Inflammatory macrophage treated with lipopolysaccharide for 1 hour (primary cell): ENCODE measurements around the gene LCMT1.

Experiments used
- DNase-seq, 2 donors: peaks; one replicate each; pipeline ENCODE4 v3.0.0-alpha.2; 2020 to 2022

Gene LCMT1

DNA sequence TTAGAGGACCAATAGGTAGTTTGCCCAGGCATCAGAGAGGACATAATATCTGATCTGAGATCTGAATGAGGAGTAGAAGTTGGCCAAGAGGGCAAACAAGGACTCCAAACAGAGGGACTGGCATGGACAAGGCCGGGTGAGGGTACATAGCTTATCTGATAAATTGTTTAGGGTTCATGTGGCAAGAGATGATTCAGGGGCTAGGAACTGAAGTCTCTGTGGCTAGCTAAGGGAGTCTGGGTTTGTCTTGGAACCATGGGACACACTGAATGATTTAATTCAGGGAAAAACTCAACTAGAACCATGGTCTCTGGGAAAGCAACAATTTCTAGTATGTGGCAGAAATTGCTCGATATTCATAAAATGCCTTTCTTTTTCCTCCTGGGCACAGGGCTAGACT, 101.1 kb downstream of the LCMT1 start:
- no peak for DNase-seq

DNA sequence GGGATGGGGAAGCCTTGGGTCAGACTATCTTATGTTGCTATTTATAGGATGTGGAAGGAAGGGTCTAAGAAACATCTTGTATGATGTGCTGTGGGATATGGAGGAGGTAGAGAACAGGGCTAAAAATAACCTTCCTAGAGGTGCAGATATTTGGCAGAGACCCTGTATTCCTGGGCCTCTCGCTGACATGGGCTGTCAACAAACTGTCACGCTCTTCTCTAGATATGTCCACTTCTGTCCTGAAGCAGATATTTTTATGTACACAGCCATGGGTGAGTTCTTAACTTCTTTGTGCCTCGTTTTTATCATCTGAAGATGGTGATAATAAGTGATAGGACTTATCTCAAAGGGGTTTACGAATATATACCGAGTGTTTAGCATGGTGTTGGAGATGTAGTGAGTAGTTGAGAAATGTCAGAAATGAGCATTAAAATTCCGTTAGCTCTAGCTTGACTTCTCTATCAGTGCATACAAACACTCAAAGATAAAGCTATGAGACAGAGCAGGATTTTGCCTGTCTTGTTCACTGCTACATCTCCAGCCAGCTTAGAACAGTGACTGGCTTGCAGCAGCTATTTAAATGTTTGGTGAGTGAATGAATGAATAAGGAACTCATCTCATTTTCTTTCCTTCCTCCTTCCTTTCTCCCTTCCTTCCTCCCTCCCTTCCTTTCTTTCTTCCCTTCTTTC, 102.3 kb downstream of the LCMT1 start:
- no peak for DNase-seq

DNA sequence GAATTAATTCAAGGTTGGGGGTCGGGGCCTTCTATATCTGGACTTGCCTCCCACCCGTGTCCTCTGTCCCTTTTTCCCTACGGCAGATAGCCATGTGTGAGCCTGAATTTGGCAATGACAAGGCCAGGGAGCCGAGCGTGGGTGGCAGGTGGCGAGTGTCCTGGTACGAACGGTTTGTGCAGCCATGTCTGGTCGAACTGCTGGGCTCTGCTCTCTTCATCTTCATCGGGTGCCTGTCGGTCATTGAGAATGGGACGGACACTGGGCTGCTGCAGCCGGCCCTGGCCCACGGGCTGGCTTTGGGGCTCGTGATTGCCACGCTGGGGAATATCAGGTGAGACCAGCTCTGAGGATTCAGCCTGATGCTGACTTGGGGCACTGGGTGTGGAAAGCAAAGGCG, 105.6 kb downstream of the LCMT1 start:
- no peak for DNase-seq

DNA sequence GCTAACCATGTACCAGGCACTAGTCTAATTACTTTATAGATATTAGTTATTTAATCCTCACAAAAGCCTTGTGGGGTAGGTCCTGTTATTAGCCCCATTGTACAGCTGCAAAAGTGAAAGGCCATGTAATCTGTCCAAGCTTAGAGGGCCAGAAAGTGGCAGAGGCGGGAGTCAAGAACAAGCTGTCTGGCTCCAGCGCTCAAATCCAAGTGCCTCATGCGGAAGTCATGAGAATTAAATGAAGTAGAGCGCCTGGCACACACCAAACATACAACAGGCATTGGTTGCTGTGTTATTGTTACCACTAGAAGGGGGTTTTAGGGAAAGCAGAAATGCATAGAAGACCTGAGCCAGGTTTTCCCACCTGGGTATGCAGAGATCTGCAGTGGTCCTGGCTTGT, 106.4 kb downstream of the LCMT1 start:
- no peak for DNase-seq

DNA sequence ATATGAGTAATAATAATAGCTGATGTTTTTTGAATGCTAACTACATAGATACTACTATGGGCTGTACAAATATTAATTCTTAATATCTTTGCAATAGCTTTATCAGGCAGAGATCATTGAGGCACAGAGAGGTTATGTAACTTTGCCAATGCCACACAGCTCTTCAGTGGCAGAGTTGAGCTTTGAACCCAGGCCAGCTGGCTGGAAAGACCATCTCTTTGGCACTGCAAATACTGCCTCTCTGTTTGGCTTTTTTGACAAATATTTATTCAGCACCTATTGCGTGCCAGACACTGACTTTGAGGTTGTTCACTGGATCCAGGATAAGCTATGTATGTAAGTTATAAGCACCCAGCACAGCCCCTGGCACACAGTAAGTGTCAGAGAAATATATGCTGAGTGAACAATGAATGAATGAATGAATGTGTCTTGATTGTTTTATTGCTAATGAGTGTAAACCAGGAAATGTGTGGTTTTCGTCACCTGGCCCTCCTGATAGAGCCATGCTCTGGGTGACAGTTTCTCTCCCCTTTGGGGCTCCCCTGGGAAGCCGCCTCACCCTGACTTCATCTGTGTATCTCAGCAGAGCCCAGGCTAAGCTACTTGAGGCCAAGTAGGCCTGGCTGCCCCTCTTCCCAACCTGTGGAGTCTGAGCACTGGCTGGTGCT, 107.7 kb downstream of the LCMT1 start:
- DNase-seq: no peak

DNA sequence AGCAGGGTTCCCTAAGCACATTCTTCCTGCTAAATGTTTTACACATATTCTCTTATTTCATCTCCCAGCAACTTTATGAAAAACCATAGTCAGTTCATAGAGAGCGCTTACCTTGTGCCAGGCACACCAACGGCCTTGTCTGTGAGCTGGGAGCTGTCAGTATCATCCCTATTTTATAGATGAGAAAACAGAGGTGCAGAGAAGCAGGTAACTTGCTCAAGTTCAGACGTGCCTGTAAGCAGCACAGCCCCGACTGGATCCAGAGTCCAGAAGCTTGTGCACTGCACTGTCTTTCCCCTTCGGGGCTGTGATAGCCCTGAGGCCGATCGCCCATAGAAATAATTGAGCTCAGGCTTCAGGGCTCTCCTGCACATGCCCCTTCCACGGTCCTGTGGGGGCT, 111.4 kb downstream of the LCMT1 start:
- no peak for DNase-seq

DNA sequence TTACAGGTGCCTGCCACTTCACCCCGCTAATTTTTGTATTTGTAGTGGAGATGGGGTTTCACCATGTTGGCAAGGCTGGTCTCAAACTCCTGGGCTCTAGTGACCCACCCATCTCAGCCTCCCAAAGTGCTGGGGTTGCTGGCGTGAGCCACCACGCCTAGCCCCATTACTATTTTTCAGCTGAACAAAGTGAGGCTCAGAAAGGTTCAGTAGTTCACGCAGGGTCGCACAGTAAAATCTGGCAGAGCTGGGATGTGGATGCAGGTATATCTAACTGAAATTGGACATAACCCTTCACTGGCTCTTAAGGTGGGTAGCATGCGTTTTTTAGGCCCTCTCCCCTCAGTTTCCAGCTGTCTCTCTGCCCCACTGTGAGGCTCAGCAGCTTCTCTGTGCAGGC, 112.4 kb downstream of the LCMT1 start:
- DNase-seq: no peak

DNA sequence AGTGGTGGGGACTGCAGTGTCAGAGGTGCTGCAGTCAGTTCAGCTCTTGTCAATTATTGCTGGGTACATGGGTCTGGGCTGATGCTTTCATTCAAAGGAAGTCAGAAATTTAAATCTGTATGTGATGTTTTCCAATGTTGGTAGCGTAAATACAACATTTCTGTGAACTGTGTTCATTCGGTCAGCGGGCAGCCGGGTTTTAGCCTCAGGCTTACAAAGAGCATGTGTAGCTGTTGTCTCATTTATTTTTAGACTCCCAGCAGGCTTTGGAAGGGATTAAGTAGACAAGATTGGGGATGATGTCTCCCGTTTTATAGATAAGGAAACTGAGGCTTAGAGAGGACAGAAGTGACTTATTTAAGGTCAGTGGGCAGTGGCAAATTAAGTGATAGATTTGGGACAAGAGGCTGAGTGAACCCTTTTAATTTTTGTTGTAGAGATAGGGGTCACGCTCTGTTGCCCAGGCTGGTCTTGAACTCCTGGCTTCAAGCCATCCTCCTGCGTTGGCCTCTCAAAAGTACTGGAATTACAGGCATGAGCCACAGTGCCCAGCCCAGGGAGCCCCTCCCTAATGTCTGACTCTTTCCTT, 113.3 kb downstream of the LCMT1 start:
- no peak for DNase-seq
